HEK293T (cell line): ENCODE data around the gene SH3RF3.

Source experiments
- CTCF ChIA-PET: fragments of 350-600 bp; formaldehyde crosslinking; extraction: SDS; loops from one replicate; lab custom pipeline; 2021; ENCODE audit warnings: antibody characterized with exemption, inconsistent platforms; lab: Yijun Ruan, JAX
- POLR2A ChIA-PET: fragments of 350-600 bp; formaldehyde crosslinking; extraction: SDS; loops from one replicate; lab custom pipeline; 2020; ENCODE audit warnings: antibody characterized with exemption, inconsistent platforms; lab: Yijun Ruan, JAX
- DNase-seq: peaks from one replicate; pipeline ENCODE4 v3.0.0; 2012; ENCODE audit warnings: mixed read lengths; ENCODE audit errors: extremely low spot score
- ARNT ChIP-seq: fragments of 450-650 bp; IDR thresholded peaks from 2 replicates; pipeline ENCODE4 v1.6.1; 2017; ENCODE audit warnings: mild to moderate bottlenecking
- BHLHE40 ChIP-seq: fragments of 450-650 bp; IDR thresholded peaks from 2 replicates; pipeline ENCODE4 v1.6.1; 2016; ENCODE audit warnings: mild to moderate bottlenecking, moderate library complexity, borderline replicate concordance
- CTBP1 ChIP-seq: fragments of 450-650 bp; IDR thresholded peaks from 2 replicates; pipeline ENCODE4 v1.6.1; 2016; ENCODE audit warnings: borderline replicate concordance
- ELF4 ChIP-seq: fragments of 450-650 bp; IDR thresholded peaks from 2 replicates; pipeline ENCODE4 v1.6.1; 2017; ENCODE audit warnings: antibody characterized with exemption
- FOXA1 ChIP-seq: fragments of 450-650 bp; IDR thresholded peaks from 2 replicates; pipeline ENCODE4 v1.6.1; 2016; ENCODE audit warnings: mild to moderate bottlenecking
- FOXK2 ChIP-seq: fragments of 450-650 bp; IDR thresholded peaks from 2 replicates; pipeline ENCODE4 v1.6.1; 2016; ENCODE audit warnings: mild to moderate bottlenecking
- FOXM1 ChIP-seq: fragments of 450-650 bp; IDR thresholded peaks from 2 replicates; pipeline ENCODE4 v1.6.1; 2017; ENCODE audit warnings: mild to moderate bottlenecking, borderline replicate concordance
- HDGF ChIP-seq: fragments of 450-650 bp; IDR thresholded peaks from 2 replicates; pipeline ENCODE4 v1.6.1; 2017; ENCODE audit warnings: antibody characterized with exemption, borderline replicate concordance
- L3MBTL2 ChIP-seq: fragments of 450-650 bp; conservative IDR thresholded peaks from 2 replicates; pipeline ENCODE4 v1.6.1; 2016; ENCODE audit warnings: mild to moderate bottlenecking
- LEF1 ChIP-seq: fragments of 450-650 bp; IDR thresholded peaks from 2 replicates; pipeline ENCODE4 v1.6.1; 2017; ENCODE audit warnings: mild to moderate bottlenecking, borderline replicate concordance
- NFRKB ChIP-seq: fragments of 450-650 bp; IDR thresholded peaks from 2 replicates; pipeline ENCODE4 v1.6.1; 2016; ENCODE audit warnings: mild to moderate bottlenecking, moderate library complexity
- PKNOX1 ChIP-seq: fragments of 450-650 bp; IDR thresholded peaks from 2 replicates; pipeline ENCODE4 v1.6.1; 2016
- SP1 ChIP-seq: fragments of 450-650 bp; IDR thresholded peaks from 2 replicates; pipeline ENCODE4 v1.6.1; 2017
- SUZ12 ChIP-seq: fragments of 450-650 bp; IDR thresholded peaks from 2 replicates; pipeline ENCODE4 v1.6.1; 2016; ENCODE audit warnings: mild to moderate bottlenecking
- TARDBP ChIP-seq: fragments of 450-650 bp; IDR thresholded peaks from 2 replicates; pipeline ENCODE4 v1.6.1; 2016
- ZNF384 ChIP-seq: fragments of 450-650 bp; IDR thresholded peaks from 2 replicates; pipeline ENCODE4 v1.6.1; 2016

Gene SH3RF3

GRCh38 chr2:109085912-109086742 lies 42.9 kb upstream of the SH3RF3 start:
- no peak for TF ChIP-seq NFRKB
- TF ChIP-seq ZNF384, result no peak
- no peak for DNase-seq
- ChIA-PET POLR2A (no interaction called here), CTCF (interaction anchor here (0.6 kb wide), 1 partner anchor 107 kb away, joined by 3 read pairs; no protein-coding TSS in a partner anchor)

- CTCF ChIA-PET, result interaction anchor here (0.6 kb wide), 1 partner anchor 107 kb away, joined by 3 read pairs; no protein-coding TSS in a partner anchor
- DNase-seq, result no peak
- POLR2A ChIA-PET, result no interaction called here
- TF ChIP-seq FOXK2, result no peak
- TF ChIP-seq ZNF384, result no peak
- no peak for TF ChIP-seq CTBP1
- TF ChIP-seq FOXA1, result no peak
- no peak for TF ChIP-seq FOXM1
- no peak for TF ChIP-seq PKNOX1
- no peak for TF ChIP-seq L3MBTL2
- TF ChIP-seq HDGF, result no peak
These were observed 42.3 kb upstream of the SH3RF3 start for GRCh38 chr2:109086743-109087020.

- DNase-seq, result no peak
- CTCF ChIA-PET, result no interaction called here
- no peak for TF ChIP-seq ARNT
- TF ChIP-seq PKNOX1, result no peak
- TF ChIP-seq TARDBP, result no peak
- TF ChIP-seq BHLHE40, result no peak
- no peak for TF ChIP-seq FOXK2
- no peak for TF ChIP-seq L3MBTL2
- no peak for TF ChIP-seq SP1
- TF ChIP-seq FOXM1, result no peak
- TF ChIP-seq NFRKB, result no peak
- TF ChIP-seq SUZ12, result no peak
- no peak for TF ChIP-seq FOXA1
- TF ChIP-seq HDGF, result no peak
- no peak for TF ChIP-seq ZNF384
- TF ChIP-seq LEF1, result no peak
- TF ChIP-seq CTBP1, result no peak
- TF ChIP-seq ELF4, result no peak
- POLR2A ChIA-PET, result no interaction called here
These were observed 41.8 kb upstream of the SH3RF3 start for GRCh38 chr2:109087055-109087663.

GRCh38 chr2:109089602-109090300 lies 39.3 kb upstream of the SH3RF3 start:
- no peak for DNase-seq
- CTCF ChIA-PET, result no interaction called here
- POLR2A ChIA-PET, result no interaction called here
- no peak for TF ChIP-seq FOXA1
- TF ChIP-seq CTBP1, result no peak
- TF ChIP-seq ZNF384, result no peak
- no peak for TF ChIP-seq SUZ12
- TF ChIP-seq ARNT, result no peak
- TF ChIP-seq BHLHE40, result no peak
- TF ChIP-seq FOXK2, result no peak
- TF ChIP-seq ELF4, result no peak
- TF ChIP-seq HDGF, result no peak
- TF ChIP-seq L3MBTL2, result no peak
- TF ChIP-seq PKNOX1, result no peak
- TF ChIP-seq FOXM1, result no peak
- TF ChIP-seq LEF1, result no peak
- no peak for TF ChIP-seq SP1
- TF ChIP-seq TARDBP, result no peak

GRCh38 chr2:109091526-109091925 lies 37.5 kb upstream of the SH3RF3 start:
- DNase-seq, result no peak
- CTCF ChIA-PET, result interaction anchor here (0.6 kb wide), 1 partner anchor 13 kb away, joined by 4 read pairs; no protein-coding TSS in a partner anchor
- POLR2A ChIA-PET, result no interaction called here
- TF ChIP-seq ARNT (no peak), HDGF (no peak), L3MBTL2 (no peak), LEF1 (no peak), ELF4 (no peak), ZNF384 (no peak)

- ChIA-PET POLR2A (no interaction called here), CTCF (no interaction called here)
- DNase-seq, result no peak
- no peak for TF ChIP-seq SP1
- TF ChIP-seq ARNT, result no peak
- TF ChIP-seq LEF1, result no peak
- TF ChIP-seq BHLHE40, result no peak
- no peak for TF ChIP-seq FOXK2
- TF ChIP-seq L3MBTL2, result no peak
- TF ChIP-seq PKNOX1, result no peak
- TF ChIP-seq NFRKB, result no peak
- no peak for TF ChIP-seq TARDBP
- no peak for TF ChIP-seq CTBP1
- TF ChIP-seq SUZ12, result no peak
- no peak for TF ChIP-seq FOXA1
These were observed 34.9 kb upstream of the SH3RF3 start for GRCh38 chr2:109094144-109094543.
